Kidney (tissue), 14 donors: Measurements from ENCODE around the gene PHF13. TPM values are rescaled to one million over a fixed set of nuclear protein-coding genes. Genes with fewer than 3 reads are reported as not detected.
A peak's percentile ranks its signal among the peaks of the same experiment; 100 is the strongest.

Experiments used
- DNase-seq, 5 donors: peaks; one replicate each; pipeline ENCODE4 v3.0.0-alpha.2; 2013 to 2020
- FAIRE-seq: peaks from 2 replicates; lab custom pipeline; 2012; peaks lifted over from hg19 to GRCh38; lab: Jason Lieb, UNC
- H3K27ac ChIP-seq, 2 donors: one replicate each; pipeline ENCODE4 v1.7.0; 2013; ENCODE audit warnings: low read depth in 2 of 2, low read length in 2 of 2, inconsistent platforms in 1 of 2
- H3K27me3 ChIP-seq: one replicate; pipeline ENCODE4 v1.7.1; 2013; ENCODE audit warnings: low read length, inconsistent platforms; ENCODE audit not compliant: control insufficient read depth, insufficient read depth
- H3K36me3 ChIP-seq, 3 donors: one replicate each; pipeline versions ENCODE4 v1.7.0 to v1.7.1; 2013; ENCODE audit warnings: low read length in 3 of 3, control low read depth in 1 of 3, inconsistent platforms in 1 of 3; ENCODE audit not compliant: insufficient read depth in 3 of 3, control insufficient read depth in 2 of 3
- H3K4me1 ChIP-seq, 3 donors: one replicate each; pipeline versions ENCODE4 v1.7.0 to v1.7.1; 2013; ENCODE audit warnings: low read length in 3 of 3, inconsistent platforms in 1 of 3, low read depth in 1 of 3; ENCODE audit not compliant: control insufficient read depth in 2 of 3, insufficient read depth in 2 of 3
- H3K4me3 ChIP-seq, 3 donors: one replicate each; pipeline versions ENCODE4 v1.7.0 to v1.8.1; 2013; ENCODE audit warnings: low read length in 3 of 3, control low read depth in 1 of 3, inconsistent platforms in 1 of 3
- H3K9ac ChIP-seq, 3 donors: one replicate each; pipeline versions ENCODE4 v1.7.0 to v1.7.1; 2013; ENCODE audit warnings: low read length in 3 of 3, control low read depth in 1 of 3, inconsistent platforms in 1 of 3
- H3K9me3 ChIP-seq, 3 donors: one replicate each; pipeline versions ENCODE4 v1.7.0 to v1.7.1; 2013; ENCODE audit warnings: low read length in 3 of 3, control low read depth in 1 of 3, inconsistent platforms in 1 of 3; ENCODE audit not compliant: control insufficient read depth in 2 of 3, insufficient read depth in 1 of 3
- intact Hi-C: fragments of 100-400 bp; cut with DNase I; formaldehyde crosslinking; loops from one replicate; pipeline ENCODE4 v1.11.1; 2022
- polyA plus RNA-seq: library from polyadenylated mRNA; stranded (reverse); fragments of 350-450 nt; fragmentation: Illumina TruSeq; extraction: RNeasy Lipid Tissue Mini Kit (QIAGEN cat#74804); gene quantifications from one replicate; pipeline ENCODE4 v1.2.3, GENCODE V29; 2014; ENCODE audit warnings: low read depth, low replicate concordance; ENCODE audit not compliant: insufficient read depth
- total RNA-seq: library from RNA; stranded (reverse); fragmentation: NEBNext Ultra II Directional; extraction: Animal tissue kit (Norgen Biotek cat#: 25700); gene quantifications from one replicate; pipeline ENCODE4 v1.2.1, GENCODE V29; 2021
- TF ChIP-seq, protein P1 (sequence below): IDR thresholded peaks from 3 replicates; pipeline ENCODE4 v1.5.1; 2012; ENCODE audit warnings: mild to moderate bottlenecking, moderate library complexity, borderline replicate concordance; ENCODE audit not compliant: insufficient read depth; ENCODE audit errors: extremely low read depth
- donor health status: control.
- donor health status: control.
- donor health status: control.
- donor health status: control.
- donor health status: control.
- donor health status: DM: yes; HTN: yes; CAD: no.
- donor health status: Normal renal cell carcinoma (clear cell type).

Gene PHF13
- total and polyA plus RNA-seq, 2 donors from 2014 or later, result 6.0 to 11.0 TPM

DNA sequence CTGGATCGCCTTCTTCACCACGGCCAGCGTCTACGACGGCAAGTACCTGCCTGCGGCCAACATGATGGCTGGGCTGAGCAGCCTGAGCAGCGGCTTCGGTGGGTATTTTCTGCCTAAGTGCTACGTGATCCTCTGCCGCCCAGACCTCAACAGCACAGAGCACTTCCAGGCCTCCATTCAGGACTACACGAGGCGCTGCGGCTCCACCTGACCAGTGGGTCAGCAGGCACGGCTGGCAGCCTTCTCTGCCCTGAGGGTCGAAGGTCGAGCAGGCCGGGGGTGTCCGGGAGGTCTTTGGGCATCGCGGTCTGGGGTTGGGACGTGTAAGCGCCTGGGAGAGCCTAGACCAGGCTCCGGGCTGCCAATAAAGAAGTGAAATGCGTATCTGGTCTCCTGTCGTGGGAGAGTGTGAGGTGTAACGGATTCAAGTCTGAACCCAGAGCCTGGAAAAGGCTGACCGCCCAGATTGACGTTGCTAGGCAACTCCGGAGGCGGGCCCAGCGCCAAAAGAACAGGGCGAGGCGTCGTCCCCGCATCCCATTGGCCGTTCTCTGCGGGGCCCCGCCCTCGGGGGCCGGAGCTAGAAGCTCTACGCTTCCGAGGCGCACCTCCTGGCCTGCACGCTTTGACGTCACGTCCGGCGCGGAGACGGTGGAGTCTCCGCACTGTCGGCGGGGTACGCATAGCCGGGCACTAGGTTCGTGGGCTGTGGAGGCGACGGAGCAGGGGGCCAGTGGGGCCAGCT is 34.0 kb upstream of the PHF13 start, which contains the start of gene ZBTB48:
Gene ZBTB48 (plus strand): TSS at position 621 of the 745 bp plus-strand sequence. CDS start 616 bp downstream, outside the sequence.
- peaks cover 0 to 28% (median 21%) of the 10 kb centered on the region in 3 donors for H3K4me1 ChIP-seq
- FAIRE-seq, result peak; percentile 98

DNA sequence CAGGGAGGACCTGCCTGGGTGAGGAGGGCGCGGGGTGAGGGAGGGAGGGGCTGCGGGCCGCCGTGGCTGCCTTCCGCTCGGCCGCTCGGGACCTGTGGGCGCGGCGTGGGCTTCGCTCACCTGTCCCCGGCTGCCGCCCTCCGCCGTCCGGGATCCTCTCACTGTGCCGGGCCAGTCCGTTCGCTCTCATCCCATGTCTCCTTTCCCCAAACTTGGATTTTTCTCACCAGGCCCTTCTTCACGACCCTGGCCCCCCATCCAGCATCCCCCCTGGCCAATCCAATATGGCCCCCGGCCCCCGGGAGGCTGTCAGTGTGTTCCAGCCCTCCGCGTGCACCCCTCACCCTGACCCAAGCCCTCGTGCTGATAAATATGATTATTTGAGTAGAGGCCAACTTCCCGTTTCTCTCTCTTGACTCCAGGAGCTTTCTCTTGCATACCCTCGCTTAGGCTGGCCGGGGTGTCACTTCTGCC is 33.4 kb upstream of the PHF13 start:
- H3K27ac ChIP-seq, result peak overlapping the region; percentile 88 to 95
- intact Hi-C loops, result no loop called here
- no peaks in the 10 kb centered on the region for H3K36me3 ChIP-seq
- H3K9me3 ChIP-seq, result no peaks in the 10 kb centered on the region
- peak overlapping the region; percentile 6 to 87 (median 30) for H3K9ac ChIP-seq
- FAIRE-seq, result no peak
- no peaks in the 10 kb centered on the region for H3K27me3 ChIP-seq
- peak overlapping the region; percentile 66 to 85 (median 69) for H3K4me3 ChIP-seq
- no peak for DNase-seq
- TF ChIP-seq, protein P1, sequence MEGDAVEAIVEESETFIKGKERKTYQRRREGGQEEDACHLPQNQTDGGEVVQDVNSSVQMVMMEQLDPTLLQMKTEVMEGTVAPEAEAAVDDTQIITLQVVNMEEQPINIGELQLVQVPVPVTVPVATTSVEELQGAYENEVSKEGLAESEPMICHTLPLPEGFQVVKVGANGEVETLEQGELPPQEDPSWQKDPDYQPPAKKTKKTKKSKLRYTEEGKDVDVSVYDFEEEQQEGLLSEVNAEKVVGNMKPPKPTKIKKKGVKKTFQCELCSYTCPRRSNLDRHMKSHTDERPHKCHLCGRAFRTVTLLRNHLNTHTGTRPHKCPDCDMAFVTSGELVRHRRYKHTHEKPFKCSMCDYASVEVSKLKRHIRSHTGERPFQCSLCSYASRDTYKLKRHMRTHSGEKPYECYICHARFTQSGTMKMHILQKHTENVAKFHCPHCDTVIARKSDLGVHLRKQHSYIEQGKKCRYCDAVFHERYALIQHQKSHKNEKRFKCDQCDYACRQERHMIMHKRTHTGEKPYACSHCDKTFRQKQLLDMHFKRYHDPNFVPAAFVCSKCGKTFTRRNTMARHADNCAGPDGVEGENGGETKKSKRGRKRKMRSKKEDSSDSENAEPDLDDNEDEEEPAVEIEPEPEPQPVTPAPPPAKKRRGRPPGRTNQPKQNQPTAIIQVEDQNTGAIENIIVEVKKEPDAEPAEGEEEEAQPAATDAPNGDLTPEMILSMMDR, result no peak
- peaks cover 0 to 29% (median 21%) of the 10 kb centered on the region in 3 donors for H3K4me1 ChIP-seq

More for the DNA sequence above, 34.0 kb upstream of the PHF13 start, which contains the start of gene ZBTB48:
- H3K9ac ChIP-seq, result peak within 1 kb of the TSS; percentile 30 to 87 (median 48)
- intact Hi-C loops, result no loop called here
- peak within 1 kb of the TSS; percentile 66 to 85 (median 69) for H3K4me3 ChIP-seq
- H3K27me3 ChIP-seq, result no peaks in the 10 kb centered on the region
- no peaks in the 10 kb centered on the region for H3K9me3 ChIP-seq
- H3K36me3 ChIP-seq, result no peaks in the 10 kb centered on the region
- DNase-seq, result peak; percentile 99 to 100 (median 99)
- peak within 1 kb of the TSS; percentile 88 to 95 for H3K27ac ChIP-seq
- TF ChIP-seq, protein P1, result no peak

DNA sequence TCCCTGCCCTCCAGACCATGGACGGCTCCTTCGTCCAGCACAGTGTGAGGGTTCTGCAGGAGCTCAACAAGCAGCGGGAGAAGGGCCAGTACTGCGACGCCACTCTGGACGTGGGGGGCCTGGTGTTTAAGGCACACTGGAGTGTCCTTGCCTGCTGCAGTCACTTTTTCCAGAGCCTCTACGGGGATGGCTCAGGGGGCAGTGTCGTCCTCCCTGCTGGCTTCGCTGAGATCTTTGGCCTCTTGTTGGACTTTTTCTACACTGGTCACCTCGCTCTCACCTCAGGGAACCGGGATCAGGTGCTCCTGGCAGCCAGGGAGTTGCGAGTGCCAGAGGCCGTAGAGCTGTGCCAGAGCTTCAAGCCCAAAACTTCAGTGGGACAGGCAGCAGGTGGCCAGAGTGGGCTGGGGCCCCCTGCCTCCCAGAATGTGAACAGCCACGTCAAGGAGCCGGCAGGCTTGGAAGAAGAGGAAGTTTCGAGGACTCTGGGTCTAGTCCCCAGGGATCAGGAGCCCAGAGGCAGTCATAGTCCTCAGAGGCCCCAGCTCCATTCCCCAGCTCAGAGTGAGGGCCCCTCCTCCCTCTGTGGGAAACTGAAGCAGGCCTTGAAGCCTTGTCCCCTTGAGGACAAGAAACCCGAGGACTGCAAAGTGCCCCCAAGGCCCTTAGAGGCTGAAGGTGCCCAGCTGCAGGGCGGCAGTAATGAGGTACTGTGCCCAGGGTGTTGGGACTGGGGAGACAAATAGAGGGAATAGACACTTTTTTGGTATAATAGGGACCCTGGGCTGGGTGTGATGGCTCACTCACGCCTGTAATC is 32.7 kb upstream of the PHF13 start:
- intact Hi-C loops, result no loop called here
- DNase-seq (peak in 2 of 5 donors; percentile 20 to 78), FAIRE-seq (no peak)
- H3K27ac ChIP-seq, result peak overlapping the region; percentile 88 to 95
- H3K4me3 ChIP-seq, result peak overlapping the region; percentile 66 to 85 (median 69)
- TF ChIP-seq, protein P1, result peak; percentile 6
- H3K4me1 ChIP-seq, result peaks cover 0 to 30% (median 21%) of the 10 kb centered on the region in 3 donors
- H3K9me3 ChIP-seq, result no peaks in the 10 kb centered on the region
- no peaks in the 10 kb centered on the region for H3K36me3 ChIP-seq
- peak overlapping the region; percentile 6 to 87 (median 30) for H3K9ac ChIP-seq
- no peaks in the 10 kb centered on the region for H3K27me3 ChIP-seq
